ENCODE measurements around the gene GLG1.
"Not testable (repeated sequence)": the region's sequence is repeated elsewhere in the genome, so short reads cannot be mapped to it uniquely, and the experiment has no call there.

Gene GLG1

DNA sequence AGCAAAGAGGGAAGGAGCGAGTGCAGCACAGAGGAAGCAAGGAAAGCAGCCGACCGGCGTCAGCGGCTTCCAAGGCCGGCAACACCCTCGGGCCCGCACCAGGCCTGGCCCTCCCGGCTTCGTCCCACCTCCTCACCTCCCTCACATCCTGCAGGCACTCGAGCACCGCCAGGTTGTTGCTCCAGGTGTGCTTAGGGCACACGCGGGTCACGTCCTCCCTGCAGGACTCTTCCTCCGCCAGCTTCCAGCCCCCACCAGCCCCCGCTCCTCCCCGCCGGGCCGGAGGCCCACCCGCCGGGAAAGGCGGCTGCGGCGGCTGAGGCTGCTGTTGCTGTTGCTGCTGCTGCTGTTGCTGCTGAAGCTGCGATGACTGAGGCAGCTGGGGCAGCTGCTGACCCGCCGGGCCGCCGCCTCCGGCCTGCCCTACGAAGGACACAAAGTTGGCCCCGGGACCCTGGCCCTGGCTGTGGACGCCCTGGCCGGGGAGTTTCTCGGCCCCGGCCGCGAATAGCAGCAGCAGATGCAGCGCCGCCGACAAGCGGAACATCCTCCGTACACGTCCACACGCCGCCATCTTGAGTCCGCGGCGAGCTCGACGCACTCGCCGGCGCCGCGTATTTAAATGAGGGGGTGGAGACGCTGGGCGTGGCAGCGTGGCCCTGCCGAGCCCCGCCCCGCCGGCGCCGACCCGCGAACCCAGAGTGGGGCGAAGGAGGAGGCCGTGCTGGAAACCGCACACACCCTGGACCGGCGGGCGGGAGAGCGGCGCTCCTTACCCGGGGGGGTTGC, at the start of gene GLG1:
Gene GLG1, minus strand, starts transcription at position 594 of the 789 bp plus-strand sequence. Its CDS starts 20 bp downstream, at position 574.
- DNase-seq = peak; percentile 92

DNA sequence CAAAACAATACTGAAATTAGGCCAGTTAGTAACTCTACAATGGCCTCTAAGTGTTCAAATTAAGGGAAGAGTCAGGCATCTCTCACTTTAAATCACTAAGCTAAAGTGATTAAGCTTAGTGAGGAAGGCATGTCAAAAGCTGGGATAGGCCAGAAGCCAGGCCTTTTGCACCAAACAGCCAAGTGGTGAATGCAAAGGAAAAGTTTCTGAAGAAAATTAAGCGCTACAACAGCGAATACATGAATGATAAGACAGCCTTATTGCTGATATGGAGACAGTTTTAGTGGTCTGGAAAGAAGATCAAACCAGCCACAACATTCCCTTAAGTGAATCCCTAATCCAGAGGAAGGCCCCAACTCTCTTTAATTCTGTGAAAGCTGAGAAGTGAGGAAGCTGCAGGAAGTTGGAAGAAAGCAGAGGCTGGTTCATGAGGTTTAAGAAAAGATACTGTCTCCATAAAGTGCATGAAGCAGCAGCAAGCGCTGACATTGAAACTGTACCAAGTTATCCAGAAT, 47.7 kb upstream of the GLG1 start:
- DNase-seq = no peak

DNA sequence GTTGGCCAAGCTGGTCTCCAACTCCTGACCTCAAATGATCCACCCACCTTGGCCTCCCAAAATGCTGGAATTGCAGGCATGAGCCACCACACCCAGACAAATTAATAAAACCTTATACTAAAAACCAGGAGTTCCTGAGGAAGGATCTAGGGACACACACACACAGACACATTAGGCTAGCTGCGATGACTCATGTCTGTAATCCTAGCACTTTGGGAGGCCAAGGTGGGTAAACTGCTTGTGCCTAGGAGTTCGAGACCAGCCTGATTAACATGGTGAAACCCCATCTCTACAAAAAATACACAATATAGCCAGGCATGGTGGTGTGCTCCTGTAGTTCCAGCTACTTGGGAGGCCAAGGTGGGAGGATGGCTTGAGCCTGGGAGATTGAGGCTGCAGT, 46.0 kb upstream of the GLG1 start:
- not testable (repeated sequence) for DNase-seq

DNA sequence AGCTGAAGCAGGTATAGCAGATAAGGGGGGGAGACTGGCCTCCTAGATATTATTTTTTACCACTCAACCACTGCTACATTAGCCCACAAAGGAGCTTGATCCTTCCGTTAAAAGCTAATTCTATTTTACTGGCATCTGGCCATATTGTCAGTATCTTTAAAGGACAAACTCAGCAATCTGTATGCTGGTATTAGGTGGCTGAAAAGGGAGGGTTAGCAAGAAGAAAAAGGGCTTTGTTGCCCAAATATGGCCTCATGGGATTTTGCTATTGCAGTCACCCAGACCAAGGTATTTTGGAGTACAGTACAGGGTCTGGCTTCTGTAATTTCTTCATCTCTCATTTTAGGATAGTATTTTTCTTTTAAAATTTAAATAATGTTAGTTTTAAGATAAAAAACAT, 45.3 kb upstream of the GLG1 start:
- DNase-seq = no peak

DNA sequence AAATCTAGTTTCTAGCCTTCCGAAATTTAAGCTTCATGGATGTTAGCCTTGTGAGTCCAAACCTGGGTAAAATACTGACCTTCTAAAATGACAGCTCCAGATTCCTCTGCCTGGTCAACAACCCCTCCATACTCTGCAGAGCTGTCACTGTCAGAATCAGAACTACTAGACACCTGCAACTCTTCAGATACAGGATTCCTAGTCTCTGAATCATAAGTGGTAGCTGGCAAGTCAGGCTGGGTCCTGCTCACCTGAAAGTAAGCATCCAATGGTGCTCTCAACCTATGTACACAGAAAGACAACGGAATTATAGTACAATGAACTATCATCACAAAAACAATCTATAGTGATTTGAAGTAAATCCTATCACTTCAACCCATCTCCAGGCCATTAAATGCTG, 44.9 kb upstream of the GLG1 start:
- no peak for DNase-seq

DNA sequence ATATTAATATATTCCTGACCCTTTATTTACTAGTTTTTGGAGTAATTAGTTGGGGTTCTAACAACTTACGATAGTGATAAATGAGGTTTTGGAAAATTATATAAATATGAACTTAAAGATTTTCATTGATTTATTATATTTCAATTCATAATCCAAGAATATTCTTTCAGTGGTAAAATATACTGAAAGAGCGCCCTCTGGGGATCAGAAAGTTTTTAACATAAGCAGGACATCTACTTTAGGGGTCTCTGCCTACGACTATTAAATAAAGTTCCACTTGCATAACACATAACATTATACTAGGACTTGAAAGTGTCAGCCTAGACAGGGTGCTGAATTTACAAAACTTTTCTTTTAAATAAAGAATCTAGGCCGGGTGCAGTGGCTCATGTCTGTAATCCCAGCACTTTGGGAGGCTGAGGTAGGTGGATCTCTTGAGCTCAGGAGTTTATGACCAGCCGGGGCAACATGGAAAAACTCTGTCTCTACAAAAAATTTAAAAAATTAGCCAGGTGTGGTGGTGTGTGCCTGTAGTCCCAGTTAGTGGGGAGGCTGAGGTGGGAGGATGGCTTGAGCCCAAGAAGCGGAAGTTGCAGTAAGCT, 44.2 kb upstream of the GLG1 start:
- DNase-seq = no peak

DNA sequence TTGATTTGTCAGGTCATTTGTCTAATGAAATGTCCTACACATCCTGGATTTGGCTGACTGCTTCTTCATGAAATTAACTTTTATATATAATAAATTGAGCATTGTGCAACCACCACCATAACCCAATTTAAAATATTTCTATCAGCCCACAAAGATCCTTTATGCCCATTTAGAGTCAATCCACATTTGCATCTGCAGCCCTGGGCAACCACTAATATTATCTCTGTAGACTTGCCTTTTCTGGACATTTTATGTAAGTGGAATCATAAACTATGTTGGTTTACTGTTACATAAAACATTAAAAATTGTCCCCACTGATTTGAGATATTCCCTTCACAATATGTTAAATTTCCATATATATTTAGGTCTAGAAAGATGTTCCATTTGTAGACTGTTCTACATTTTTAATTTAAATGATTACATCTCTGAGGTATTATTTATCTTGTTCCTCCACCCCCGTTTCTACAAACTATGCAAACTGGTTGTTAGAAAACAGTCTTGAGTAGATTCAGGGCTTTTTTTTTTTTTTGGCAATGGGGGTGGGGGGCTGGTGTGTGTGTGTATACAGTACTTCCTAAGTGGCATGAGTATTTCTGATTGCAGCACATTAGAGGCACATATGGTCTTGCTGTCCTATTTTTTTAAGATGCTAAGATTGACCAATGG, 43.1 kb upstream of the GLG1 start:
- DNase-seq = no peak

DNA sequence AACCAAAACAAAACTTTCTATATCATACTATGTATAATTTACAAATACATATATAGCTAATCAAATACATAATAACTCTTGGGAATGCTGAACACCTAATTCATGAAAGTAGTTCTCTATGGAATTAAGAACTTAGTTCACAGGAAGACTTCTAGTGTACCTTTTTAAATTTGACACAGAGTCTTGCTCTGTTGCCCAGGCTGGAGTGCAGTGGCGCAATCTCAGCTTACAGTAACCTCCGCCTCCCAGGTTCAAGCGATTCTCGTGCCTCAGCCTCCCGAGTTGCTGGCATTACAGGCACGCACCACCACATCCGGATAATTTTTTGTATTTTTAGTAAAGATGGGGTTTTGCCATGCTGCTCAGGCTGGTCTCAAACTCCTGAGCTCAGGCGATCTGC, 35.1 kb upstream of the GLG1 start:
- DNase-seq = no peak

DNA sequence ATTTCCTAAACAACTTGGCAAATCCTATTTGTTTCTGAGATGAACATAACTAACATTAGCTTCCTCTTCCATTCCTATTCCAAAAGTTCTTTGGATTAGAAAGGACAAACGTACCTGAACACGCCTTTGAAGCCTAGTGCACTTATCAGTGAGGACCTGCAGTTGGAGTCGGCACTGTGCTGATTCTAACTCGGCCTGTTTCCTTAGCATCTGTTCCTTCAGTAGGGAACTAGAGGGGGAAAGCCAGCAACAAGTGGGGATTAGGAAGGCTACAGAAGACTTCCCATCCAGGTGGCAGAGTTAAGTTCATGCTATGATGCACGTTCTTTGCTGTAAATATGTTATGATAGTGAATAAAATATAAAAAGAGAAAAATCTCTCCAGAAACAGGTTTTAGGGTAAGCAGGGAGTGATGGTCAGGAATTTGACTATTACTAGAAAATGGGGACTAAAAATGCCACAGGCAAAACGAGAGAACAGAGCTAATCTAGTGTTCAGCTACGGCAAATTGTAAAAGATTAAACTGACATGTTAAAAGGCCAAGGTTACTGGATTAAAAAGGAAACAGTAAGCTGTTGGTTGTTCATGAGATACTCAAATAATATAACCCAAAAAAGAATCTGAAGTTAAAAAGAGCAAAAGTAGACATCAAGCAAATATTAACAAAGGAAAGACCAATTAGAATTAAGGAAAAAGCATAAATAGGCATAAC, 31.0 kb upstream of the GLG1 start:
- no peak for DNase-seq

DNA sequence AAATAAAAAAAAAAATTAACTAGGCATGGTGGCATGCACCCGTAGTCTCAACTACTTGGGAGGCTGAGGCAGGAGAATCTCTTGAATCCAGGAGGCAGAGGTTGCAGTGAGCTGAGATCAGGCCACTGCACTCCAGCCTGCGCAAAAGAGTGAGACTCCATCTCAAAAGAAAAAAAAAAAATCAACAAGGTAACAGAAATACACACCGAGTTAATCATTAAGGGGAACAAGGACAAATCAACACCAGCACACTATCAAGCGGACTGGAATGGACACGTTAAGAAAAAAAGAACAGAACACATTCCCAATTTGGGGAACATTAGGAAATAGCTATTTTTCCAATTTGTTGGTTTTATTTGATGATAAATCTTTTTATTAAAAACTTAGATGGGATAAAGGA, 28.4 kb upstream of the GLG1 start:
- DNase-seq = no peak

DNA sequence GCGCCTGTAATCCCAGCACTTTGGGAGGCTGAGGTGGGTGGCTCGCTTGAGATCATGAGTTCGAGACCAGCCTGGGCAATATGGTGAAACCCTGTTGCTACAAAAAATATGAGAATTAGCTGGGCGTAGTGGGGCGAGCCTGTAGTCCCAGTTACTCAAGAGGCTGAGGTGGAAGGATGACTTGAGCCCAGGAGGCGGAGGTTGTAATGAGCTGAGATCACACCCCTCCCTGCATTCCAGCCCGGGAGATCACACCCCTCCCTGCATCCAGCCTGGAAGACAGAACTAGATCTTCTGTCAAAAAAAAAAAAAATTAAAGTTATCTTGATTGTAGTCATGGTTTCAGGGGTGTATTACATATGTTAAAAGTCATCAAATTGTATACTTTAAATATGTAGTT, 26.8 kb upstream of the GLG1 start:
- DNase-seq = no peak

DNA sequence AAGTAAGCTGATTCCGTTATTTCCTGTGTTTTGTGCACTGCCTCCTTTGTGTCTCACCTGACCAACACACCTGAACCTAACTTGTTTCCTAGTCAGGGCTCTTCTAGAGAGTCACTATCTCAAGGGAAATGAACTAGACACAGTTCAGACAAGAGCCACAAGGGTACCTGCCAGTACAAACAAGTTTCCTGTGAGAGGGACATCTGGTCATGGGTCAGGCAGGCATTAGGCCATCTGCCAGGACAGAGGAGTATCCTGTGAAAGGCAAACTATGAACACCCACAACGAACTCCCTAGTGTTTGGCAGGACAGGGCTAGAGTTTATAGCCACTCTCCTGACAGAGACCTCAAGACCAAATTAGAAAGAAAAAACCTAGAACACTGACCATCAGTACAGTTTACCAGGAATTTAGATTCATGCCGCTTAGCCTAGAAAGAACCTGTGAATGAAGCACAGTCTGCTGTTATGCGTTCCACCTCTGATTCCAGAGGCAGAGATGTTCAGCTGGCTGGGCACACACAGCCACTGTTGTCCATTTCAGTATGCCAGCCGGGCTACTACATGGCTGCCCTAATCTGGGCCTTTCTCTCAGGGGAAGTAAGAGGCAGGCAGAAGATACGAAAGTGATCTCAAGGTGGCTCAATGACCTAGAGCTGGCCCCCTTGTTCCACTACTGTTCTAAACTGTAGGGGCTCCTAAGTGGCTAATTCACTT, 20.7 kb upstream of the GLG1 start:
- DNase-seq = no peak

DNA sequence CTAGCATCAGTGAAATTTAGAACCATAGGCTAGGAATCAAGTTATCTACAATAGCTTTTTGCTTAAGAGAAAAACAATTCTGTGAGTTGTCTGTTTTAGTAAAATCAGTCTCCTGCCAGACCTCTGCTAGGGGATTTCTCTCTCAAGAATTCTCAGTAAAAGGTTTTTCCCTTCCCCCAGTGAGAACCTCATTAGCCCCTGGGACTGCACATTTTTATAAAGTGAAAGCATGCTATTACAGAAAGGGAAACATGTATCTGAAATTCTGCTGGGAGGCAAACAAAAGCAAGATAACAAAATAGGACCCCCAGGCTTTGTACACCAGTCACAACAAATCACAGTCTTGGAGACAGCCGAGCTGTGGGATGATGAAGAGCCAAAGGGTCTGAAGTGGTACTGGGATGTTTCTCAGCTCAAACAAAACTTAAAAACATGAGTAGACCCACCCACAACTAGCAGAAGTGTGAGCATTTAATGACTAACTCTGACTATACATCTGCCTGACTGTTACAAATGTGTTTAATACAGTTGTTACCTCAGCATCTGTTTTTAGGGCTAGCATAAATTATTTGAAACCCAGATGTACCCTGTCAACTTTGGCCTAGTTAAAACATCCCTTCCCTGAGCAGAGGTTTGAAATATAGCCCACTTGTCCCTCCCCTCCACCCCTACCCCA, 20.0 kb upstream of the GLG1 start:
- no peak for DNase-seq

DNA sequence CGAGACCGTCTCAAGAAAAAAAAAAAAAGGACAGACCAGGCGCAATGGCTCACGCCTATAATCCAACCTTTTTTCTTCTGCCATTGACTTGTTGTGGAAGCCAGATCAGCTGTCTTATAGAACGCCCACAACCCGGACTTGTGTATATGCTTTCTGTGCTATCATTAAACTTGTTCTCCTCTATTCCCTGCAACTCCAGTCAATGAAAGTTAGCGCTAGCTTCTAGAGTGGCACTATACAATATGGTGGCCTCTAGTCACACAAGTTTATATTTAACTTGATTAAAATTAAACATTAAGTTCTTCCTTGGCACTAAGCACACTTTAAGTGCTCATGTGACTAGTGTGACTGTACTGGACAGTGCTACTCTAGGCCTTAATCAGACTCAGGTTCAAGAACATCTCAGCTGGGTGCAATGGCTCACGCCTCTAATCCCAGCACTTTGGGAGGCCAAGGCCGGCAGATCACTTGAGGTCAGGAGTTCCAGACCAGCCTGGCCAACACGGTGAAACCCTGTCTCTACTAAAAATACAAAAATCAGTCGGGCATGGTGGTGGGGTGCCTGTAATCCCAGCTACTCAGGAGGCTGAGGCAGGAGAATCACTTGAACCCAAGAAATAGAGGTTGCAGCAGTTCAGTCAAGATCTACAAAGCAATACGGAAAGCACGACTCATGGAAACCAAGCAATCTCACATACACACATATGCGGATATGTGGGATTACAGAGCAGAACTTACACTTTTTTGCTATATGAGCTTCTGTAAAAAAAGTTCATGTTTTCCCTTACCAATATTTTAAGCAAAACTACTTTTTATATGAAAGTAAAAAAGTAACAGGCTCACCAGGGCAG, 18.8 kb upstream of the GLG1 start:
- no peak for DNase-seq

DNA sequence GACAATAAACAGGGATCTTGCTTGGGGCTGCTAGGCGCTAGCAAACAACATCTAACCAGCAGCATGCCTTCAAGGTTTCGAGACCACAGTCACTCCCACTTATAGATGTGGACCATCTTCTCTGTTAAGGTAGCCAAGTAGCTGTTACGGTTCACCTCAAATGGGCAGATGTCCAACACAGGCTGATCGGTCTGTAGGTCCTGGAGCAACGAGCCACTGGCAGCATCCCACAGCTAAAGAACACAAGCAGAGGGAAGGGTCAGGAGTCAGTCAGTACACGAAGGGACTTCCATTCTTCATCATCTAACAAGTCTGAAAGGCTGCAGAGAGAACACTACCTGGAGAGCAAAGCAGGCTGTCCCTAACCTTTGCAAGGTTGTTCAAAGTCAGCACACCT, 16.9 kb upstream of the GLG1 start:
- no peak for DNase-seq

DNA sequence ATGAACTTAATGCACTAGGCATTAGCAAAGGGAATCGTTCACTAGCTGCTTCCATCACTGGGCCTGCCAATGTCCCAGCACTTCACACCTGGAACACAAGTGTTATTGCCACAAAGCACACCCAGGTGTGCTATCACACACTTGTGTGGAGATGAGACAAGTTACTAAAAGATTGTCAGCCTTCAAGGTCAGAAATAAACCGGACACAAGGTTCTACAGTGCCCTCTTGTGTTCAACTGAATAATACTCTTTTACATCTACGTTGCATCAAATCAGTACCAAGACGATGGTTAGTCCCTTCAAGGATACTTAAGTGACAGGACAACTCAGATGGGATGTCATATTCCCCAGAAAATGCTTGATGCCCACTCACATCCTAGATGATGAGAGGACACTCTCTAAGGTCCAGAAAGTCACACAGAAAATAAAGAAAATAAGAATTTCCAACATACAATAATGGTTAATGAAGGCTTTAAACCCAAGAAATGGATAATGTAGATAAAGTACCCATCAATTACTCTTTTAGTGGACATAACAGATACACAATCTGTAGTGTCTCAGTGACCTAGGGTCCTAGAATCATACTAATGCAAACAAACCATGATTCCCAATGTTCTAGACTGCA, 16.4 kb upstream of the GLG1 start:
- no peak for DNase-seq

DNA sequence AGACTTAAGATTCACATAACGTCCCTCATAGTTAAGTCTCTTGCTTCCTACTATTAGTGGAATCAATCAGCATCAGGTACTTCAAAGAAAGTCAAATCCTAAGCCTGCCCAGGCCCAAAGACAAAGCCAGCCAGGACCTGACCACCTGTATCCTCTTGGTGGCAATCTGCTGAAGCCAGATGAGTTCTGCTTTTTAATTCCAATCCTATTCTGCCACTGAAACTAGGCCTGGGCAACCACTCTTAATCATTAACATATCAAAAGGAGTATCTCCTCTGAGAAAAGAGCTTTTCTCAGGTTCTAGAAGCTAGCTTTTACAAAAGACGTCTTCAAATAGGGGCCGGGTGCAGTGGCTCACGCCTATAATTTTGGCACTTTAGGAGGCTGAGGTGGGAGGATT, 15.1 kb upstream of the GLG1 start:
- DNase-seq = no peak

DNA sequence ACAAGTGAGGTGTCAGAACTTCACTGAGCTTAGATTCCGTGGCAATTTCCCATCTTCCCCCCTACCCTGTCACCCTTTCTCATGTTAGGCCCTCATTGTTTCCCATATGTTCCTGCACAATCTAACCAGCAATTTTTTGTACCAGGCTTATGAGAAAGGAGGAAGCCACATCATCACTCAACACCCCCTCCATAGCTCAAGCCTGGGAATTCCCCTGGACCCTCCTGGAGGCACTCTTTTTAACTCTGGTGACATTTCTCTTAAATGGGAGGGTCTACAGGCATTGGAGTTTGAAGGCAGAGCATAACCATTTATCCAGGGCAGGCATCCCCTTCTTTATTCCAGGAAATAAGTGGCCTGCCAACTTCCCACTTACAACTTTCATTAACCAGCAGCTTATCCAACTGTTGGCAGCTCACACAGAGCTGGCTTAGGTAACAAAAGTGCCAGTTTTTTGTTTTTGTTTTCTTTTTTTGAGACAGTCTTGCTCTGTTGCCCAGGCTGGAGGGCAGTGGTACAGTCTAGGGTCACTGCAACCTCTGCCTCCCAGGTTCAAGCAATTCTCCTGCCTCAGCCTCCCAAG, 10.4 kb upstream of the GLG1 start:
- DNase-seq = no peak

DNA sequence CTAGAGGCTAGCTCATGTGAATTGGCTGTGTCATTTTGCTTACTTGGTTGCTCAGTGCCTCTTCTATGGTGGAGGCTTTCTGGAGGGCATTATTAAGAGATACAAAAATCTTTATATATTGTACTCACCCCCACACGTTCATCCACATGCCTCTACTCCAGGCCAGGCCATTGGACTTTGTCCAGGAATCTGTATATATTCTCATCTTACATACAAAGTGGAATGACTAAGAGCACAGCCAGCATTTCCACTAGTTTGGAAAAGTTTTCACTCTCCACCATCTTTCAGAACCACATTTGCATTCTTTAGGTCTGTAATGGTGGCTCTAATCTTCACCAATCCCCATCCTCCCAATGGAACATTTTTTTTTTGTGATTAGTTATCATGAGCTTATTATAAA, 4.8 kb upstream of the GLG1 start:
- no peak for DNase-seq

DNA sequence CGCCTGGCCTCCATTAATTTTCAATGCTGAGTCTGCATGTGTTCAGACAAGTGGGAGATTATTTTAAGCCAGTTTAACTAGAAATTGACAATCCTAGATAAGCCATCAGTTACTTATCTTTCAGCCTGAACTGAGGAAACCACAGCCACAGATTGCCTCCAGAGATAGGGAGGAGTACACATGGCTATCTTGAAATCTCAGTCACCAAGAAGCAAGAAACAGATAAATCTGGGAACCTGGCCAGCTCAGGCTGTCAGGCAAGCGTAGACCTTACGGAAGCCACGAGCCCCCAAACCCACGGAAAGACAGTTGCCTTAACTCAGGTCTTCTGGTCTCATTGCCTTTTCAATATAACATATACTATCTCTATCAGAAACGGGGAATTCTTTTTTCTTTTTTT, 2.0 kb upstream of the GLG1 start:
- no peak for DNase-seq
